CD4-positive, alpha-beta T cell treated with Interleukin-15 for 4 hours (primary cell): ENCODE results near the gene RAB37.

Experiments
- DNase-seq: peaks from one replicate; pipeline ENCODE4 v3.0.0-alpha.2; 2020; ENCODE audit warnings: low spot score

Gene RAB37

DNA sequence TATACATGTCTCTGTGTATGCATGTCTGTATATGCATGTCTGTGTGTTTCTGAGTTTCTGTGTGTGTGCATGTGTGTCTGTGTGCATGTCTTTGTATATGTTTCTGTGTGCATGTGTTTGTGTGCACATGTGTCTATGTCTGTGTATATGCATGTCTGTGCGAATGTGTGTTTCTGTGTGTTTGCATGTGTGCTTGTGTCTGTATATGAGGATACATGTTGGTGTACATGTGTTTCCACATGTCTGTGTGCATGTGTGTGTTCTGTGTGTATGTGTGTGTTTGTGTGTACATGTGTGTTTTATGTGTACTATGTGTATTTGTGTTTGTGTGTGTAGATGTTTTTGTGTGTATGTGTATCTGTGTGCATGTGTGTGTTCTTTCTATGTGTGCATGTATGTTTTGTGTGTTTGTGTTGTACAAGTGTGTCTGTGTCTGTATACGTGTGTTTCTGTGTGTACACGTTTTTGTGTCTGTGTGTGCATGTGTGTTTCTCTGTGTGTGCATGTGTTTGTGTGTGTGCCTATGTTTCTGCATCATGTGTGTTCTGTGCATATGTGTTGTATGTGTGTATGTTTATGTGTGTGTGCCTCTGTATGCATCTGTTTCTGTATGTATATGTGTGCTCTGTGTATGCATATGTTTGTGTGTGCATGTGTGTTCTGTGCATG, 8.9 kb upstream of the RAB37 start:
- no peak for DNase-seq

DNA sequence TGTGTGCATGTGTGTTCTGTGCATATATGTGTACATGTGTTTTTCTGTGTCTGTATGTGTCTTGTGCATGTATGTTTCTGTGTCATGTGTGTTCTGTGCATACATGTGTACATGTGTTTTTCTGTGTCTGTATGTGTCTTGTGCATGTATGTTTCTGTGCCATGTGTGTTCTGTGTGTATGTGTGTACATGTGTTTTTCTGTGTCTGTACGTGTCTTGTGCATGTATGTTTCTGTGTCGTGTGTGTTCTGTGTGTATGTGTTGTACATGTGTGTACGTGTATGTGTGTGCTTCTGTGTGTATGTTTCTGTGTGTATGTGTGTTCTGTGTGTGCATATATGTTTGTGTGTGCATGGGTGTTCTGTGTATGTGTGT, 8.4 kb upstream of the RAB37 start:
- DNase-seq, result no peak

DNA sequence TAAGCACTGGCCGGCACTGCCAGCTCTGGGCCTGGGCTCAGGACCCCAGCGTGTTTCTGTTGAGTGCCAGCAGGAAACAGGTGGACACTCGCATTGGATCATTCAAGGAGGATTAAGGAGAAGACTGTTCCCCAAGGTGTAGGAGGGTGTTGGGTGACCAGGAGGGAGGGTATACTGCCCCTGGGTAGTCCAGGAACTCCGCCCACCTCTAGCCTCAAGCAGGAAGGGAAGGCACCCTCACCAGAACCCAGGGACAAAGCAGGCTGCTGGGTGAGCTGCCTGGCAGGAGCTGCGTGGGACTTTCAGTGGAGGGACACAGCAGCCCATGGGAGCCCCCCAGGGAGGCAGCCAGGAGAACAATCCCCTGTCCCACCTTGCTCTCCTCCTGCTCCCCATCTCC, 7.7 kb upstream of the RAB37 start:
- DNase-seq, result no peak

DNA sequence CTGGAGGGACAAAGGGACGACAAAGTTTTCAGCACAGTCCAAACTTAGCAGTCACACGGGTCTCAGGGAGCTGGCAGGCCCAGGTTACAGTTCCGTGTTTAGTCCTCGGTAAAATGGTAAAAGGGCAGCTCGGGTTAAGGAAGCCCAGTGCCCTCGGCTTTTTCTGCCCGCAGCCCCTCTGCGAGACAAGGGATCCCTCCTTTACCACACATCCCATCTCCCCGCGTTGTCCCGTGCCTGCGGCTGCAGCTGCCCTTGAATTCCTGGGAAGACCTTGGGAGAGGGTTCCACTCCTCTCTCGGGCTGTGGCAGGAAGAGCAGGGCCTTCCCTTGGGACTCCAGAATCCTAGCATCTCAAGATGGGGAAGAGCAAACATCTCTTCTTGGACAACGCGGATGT, 7.2 kb upstream of the RAB37 start:
- no peak for DNase-seq

DNA sequence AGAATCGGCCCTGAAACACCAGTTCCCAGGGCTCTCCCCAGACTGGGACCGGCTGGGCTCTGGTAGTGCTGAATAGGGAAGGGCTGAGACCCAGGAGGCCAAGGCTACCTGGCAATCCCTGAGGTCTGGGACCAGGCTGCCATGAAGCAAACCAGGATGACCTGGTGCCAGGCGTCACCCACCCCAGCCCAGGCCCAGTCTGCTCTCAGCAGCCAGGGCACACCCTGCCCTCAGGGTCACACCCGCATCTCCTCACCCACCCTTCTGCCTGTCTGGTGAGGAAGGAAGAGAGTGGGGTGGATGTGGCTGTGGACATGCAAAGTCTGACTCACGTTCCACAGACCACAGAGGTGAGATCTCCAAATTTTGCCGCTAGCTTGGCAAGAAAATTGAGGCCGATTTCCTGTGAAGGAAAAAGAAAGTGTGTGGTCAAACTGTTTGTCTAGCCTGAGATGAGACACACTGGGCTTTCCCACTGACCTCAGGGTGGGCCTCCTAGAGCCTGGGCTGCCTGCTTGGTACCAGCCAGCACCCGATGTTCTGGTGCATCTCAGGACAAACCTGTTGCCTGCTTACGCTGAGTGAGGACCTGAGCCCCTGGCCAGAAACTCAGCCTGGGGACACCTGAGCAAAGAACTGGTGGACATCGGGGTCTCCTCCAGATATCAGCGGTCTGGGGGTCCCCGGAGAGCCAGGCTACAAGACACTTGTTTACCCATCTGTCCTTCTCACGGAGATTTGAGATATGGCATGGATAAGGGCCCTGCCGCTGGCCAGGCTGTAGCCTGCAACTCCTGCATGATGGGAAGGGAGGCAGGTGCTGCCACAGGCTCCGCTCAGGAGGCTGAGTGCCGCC, 6.3 kb upstream of the RAB37 start:
- peak; percentile 79 for DNase-seq

DNA sequence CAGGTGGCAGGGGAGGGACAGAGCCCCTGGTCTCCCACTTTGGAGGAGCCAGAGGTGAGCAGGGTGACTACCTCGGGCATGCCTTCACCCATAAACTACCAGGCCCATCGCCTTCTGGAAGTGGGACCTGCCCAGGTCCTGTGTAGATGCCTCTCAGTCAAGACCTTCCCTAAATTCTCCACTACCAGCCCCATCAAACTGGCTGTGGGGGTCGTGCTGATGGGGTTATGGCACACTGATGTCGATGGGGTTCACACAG, 5.8 kb upstream of the RAB37 start:
- no peak for DNase-seq

DNA sequence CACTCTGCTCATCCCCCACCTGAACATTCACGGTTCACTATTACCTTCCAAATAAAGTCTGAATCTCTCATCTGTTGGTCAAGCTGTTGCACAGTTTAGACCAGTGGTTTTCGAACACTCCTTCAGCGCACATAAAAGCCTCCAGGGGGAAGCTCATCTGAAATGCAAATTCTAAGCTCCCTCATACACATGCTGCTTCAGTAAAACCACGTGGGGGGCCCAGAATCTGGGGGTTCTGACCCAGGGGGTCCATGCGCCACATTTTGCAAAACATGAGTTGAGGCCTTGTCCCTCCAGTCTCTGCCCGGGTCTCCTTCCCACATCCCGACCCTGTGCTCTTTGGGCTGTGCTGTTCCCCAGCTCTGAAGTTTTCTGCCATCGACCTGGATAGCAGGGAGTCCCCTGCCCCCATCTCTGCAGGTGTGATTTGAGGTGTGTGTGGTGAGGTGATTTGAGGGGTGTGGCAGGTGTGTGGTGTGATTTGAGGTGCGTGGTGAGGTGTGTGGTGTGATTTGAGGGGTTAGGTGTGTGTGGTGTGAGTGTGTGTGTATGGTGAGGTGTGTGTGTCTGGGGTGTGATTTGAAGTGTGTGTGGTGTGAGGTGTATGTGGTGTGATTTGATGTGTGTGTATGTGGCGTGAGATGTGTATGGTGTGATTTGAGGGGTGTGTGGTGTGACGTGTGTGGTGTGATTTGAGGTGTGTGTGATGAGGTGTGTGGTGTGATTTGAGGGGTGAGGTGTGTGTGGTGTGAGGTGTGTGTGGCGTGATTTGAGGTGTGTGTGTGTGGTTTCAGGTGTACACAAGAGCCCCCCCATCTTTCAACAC, 4.8 kb upstream of the RAB37 start:
- DNase-seq, result no peak

DNA sequence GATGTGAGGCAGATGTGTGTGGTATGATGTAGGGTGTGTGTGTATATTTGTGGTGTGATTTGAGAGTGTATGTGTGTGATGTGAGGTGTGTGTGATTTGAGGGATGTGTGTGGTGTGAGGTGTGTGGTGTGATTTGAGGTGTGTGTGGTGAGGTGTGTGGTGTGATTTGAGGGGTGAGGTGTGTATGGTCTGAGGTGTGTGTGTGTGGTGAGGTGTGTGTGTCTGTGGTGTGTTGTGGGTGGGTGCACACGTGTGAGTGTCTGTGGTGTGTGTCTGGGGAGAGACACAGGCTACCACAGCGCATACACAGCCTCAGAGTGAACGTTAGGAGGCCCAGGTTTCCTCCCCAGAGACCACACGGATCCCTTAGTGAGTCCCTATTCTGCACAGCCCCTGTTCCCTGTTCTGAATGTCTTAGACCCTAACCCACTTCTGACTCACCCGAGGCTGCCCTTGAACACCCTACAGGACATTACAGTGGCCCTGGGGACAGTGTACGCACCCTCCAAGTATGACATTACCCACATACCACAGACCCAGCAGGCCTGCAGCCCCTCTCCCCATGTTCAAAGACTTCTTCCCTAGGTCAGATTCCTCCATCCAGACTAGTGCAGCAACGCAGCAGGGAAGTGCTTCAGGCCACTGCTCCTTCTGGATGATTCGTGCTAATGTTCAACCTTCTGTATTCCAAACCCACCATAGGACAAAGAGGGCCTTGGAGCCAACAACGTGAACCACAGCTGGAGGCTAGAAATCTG, 3.5 kb upstream of the RAB37 start:
- DNase-seq, result no peak

DNA sequence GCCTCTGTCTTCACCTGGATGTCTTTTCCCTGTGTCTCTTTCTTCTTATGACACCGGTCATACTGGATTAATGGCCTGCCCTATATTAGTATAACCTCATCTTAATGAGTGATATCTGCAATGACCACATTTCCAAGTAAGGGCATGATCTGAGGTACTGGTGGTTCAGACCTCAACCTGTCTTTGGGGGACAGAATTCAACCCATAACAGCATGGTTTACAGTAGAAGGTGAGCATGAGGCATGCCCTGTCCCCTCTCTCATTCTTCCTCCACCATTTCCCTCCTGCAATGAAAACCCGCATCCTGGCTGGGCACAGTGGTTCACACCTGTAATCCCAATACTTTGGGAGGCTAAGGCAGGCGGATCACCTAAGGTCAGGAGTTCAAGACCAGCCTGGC, 2.8 kb upstream of the RAB37 start:
- no peak for DNase-seq

DNA sequence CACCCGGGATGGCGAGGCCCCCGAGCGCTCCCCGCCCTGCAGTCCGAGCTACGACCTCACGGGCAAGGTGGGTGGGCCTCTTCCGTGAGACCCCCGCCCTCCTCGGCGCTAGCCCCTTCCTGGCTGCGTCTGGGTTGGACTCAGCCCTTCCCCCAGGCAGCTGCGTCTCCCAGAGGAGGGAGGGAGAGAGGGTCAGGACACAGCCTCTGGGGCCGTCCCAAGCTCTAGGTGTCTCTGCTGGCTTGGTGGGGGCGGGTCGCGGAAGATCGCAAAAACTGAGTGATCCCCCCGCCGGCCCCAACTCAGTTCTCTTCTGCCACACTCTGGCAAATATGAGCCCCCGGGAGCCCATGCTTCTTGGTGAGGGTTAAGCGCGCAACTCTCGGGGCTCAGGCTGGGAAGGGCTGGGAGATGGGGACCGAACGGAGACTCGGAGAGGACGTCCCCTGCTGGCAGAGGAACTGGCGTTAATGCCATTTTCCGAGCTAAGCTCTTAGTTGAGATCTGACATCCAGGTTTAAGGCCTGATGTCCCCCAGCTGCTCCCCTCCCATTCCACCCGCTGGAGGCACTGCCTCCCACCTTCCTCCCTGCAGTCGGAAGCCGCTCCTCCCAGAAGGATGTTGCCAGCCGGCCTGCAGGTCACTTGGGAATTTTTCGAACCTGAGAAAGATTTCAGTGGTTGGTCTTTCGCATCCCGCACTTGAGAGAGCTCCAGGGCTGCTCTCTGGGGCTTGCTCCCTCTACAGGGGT, 419 bp downstream of the RAB37 start:
- peak; percentile 46 for DNase-seq

DNA sequence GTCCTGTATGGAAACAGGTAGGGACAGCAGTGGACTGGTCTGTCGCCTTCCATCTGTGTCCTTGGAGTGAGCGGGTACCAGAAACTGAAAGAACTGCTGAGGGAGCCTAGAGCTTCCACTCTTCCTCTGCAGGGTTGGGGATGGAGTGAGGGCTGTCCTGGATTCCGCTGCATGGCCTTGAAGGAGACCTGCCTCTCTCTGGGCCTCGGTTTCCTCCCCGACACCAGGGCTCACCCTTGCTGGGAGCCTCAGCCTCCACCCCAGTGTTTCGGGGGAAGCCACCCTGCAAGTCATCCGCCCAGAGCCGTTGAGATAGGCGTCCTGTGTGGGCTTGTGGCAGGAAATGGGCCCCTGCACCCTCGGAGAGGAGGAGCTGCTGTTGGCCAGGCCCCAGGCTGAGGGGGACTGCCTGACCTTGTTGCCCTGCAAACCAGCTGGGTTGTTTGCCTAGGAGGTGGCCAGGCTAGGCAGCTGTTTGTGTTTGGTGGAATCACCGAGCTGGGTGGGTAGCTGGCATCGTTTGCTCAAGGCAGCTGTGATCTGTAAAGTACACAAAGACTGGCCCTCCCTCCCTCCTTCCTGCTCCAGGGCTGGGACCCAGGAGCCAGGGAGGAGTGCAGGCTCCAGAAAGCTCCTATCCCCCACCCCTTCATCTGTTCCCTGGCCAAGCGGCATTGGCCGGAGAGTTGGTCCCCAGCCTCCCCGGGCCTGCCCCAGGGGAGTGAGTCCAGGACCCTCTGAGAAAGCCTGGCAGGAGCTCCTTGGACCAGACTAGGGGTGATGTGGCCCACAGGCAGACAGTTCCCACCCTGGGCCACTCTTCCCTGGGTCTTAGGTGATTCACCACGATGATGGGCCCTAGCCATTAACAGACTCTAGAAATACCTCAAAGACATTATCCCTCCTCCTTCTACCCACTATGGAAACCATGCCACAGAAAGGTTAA, 1.3 kb downstream of the RAB37 start:
- DNase-seq, result peak; percentile 79

DNA sequence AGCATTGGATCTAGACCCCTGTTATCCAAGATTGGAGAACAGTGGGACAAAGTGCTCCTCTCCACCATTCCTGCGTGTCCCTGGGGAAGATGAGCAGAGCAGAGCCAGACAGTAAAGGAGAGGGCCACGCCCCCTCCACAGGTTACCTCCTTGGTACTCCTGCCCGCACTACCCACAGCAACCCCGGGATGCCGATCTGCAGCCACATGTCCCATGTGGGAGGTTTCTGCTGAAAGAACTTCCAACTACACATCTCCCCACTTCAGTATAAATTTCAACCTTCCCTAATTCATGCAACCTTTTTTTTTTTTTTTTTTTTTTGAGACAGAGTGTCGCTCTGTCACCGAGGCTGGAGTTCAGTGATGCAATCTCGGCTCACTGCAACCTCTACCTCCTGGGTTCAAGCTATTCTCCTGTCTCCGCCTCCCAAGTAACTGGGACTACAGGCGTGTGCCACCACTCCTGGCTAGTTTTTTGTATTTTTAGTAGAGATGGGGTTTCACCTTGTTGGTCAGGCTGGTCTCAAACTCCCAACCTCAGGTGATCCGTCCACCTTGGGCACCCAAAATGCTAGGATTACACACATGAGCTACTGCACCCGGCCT, 2.3 kb downstream of the RAB37 start:
- no peak for DNase-seq

DNA sequence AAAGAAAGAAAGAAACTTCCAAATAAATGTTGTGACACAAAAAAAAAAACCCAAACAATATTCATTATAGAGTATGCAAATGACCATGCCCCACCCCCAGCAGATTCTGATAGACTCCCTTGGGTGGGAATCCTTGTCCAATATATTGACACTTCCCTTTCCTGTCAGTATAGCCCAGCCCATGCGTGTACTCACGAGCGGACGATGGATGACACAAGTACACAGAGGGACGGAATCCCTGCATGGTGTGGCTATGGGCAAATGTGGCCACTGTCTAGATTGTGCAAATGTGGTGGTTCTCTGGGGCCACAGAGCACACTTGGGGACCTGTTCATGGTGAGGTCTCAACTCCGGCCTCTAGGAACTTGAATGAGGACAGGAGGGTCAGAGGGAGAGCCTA, 3.1 kb downstream of the RAB37 start:
- no peak for DNase-seq

DNA sequence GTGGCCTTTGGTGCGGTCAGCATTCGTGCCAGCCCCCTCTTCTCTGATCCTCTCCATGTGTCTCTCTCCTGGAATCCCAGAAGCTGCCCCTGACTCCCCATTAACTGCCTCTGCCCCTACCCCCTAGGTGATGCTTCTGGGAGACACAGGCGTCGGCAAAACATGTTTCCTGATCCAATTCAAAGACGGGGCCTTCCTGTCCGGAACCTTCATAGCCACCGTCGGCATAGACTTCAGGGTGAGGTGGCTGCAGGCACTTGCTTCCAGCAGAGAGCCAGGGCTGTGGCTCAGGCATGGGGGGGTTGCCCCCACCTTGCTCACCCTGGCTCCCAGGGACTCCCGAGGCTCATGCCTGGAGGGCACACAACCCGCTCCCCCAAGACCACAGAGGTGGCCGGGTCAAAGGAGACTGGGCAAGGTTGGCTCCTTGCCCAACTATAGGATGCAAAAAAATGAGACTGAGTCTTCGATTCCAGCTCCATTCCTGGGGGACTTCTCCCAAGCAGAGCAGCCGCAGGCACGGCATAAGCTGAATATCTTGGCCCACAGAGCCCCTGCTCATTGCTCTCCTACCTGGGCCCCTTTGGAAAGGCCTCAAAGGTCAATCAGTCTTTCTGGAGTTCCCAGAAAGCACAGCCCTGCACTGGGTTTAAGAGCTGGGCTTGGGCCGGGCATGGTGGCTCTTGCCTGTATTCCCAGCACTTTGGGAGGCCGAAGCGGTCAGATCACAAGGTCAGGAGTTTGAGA, 3.8 kb downstream of the RAB37 start:
- no peak for DNase-seq

DNA sequence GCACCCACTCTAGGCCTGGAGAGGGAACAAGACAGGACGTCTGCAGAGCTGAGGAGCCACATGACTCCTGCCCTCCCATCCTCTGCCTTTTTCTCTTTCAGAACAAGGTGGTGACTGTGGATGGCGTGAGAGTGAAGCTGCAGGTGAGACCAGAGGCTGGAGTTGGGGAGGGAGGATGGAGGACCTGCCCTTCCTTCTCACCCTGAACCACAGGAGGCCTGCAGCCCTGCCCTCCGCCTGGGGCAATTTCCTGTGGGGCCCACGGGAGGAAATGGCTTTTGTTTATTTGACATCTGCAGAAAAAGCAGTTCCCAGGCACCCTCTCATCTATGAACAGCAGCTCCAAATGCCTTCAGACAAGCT, 5.1 kb downstream of the RAB37 start:
- DNase-seq, result peak; percentile 60

DNA sequence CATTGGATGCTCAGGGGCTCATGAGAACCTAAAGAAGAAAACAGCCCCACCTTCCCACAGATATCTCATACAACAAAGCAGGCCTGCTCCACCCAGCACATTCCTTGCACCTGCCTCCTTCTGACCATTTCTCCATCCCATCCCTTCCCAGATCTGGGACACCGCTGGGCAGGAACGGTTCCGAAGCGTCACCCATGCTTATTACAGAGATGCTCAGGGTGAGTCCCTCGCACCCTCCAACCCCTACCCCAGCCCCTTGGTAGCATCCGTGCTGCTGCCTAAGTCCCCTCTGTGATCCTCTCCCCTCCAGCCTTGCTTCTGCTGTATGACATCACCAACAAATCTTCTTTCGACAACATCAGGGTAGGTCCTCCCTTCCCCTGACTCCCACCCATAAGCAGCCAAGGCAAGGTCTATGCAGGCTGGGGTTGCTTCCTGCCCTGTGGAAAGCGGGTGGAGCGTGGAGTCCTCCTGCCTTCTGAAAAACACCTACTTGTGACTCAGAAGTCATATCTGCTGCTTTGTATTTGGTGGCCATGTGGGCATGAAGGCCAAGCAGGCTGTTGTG, 6.0 kb downstream of the RAB37 start:
- DNase-seq, result no peak

DNA sequence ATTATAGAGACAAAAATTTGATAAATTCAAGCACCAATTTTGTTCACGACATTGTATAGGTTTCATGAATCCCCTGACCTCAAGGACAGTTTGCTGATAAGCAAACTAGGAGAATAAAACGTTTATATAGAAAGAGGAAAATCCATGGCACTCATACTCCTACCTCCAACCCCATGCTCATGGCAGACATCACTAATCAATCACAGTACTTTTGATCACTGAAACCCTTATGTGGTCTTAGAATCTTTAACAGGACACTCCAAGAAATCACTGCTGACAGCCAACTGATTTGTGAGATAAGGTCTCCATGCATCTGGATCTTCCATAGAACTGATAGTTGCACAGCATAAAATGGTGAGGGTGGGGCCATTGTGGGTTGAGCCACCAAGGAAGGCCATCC, 6.7 kb downstream of the RAB37 start:
- DNase-seq, result no peak

DNA sequence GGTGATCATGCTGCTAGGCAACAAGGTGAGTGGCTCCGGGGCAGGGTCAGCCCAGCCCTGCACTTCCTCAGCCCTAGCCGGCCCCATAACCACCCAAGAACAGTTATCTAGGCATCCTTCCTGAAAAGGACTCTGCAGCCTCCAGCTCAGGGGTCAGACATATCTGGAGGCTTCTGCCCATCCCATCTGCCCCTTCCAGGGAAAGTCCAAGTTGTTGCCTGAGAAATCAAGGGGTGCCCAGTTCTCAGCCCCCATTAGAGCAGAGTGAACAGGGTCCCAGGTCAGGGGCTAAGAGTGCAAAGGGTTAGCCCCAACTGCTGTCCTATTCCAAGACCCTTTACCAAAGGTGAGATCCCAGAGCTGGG, 7.3 kb downstream of the RAB37 start:
- no peak for DNase-seq
